Pancreas (tissue), 10 donors: ENCODE measurements around the gene PDGFRB. TPM values are rescaled to one million over a fixed set of nuclear protein-coding genes. Genes with fewer than 3 reads are reported as not detected.

Source experiments
- ATAC-seq, 4 donors: fragments of 200-7000 bp; cut with Tn5 transposase; one replicate each; pipeline versions ENCODE4 v1.8.0 to v1.9.1; 2020; ENCODE audit warnings: mild to moderate bottlenecking in 4 of 4, moderate library complexity in 4 of 4
- DNase-seq, 6 donors: peaks; one replicate each; pipeline ENCODE4 v3.0.0-alpha.2; 2020
- FAIRE-seq: peaks from 2 replicates; lab custom pipeline; 2012; peaks lifted over from hg19 to GRCh38; lab: Jason Lieb, UNC
- H3K27ac ChIP-seq, 4 donors: fragments of 200-600 bp; sonication (generic); 1 replicate in 3 of 4; 2 replicates in 1 of 4; pipeline versions ENCODE4 v1.5.0 to v1.8.0; 2020
- H3K27me3 ChIP-seq, 4 donors: fragments of 200-600 bp; one replicate each; pipeline ENCODE4 v1.8.0; 2021
- H3K36me3 ChIP-seq, 3 donors: fragments of 200-600 bp; sonication (generic) in 1 of 3; one replicate each; pipeline versions ENCODE4 v1.5.0 to v1.8.0; 2020 to 2021
- H3K4me1 ChIP-seq, 3 donors: fragments of 200-600 bp; one replicate each; pipeline ENCODE4 v1.8.0; 2021
- H3K4me3 ChIP-seq, 4 donors: fragments of 200-600 bp; sonication (generic) in 2 of 4; one replicate each; pipeline versions ENCODE4 v1.5.0 to v1.8.0; 2020 to 2021
- H3K9me3 ChIP-seq, 4 donors: fragments of 200-600 bp; one replicate each; pipeline ENCODE4 v1.8.0; 2021
- WGBS, 2 donors: extraction: QIAGEN DNeasy Blood & Tissue Kit; methylation state at CpG; one replicate each; pipeline ENCODE4 v1.1.7; 2013; 5-methylcytosine and 5-hydroxymethylcytosine counted together
- intact Hi-C, 3 donors: fragments of 100-400 bp; cut with DNase I; formaldehyde crosslinking; loops; one replicate each; pipeline versions ENCODE4 v1.11.1 to v1.14.2; 2022
- polyA plus RNA-seq, 2 donors: library from polyadenylated mRNA; stranded (reverse); fragments of 200-250 nt; gene quantifications; one replicate each; pipeline ENCODE4 v1.2.3, GENCODE V29; 2013
- total RNA-seq, 6 donors: library from RNA; stranded (reverse); fragmentation: NEBNext Ultra II Directional in 4 of 6; extraction: Animal tissue kit (Norgen Biotek cat#: 25700) in 4 of 6; gene quantifications; one replicate each; pipeline versions ENCODE4 v1.2.1 to v1.2.4, GENCODE V29; 2021 to 2023
- TF ChIP-seq, protein P1 (sequence below), 4 donors: fragments of 200-600 bp; sonication (generic) in 3 of 4; IDR thresholded peaks; one replicate each; pipeline versions ENCODE4 v1.5.0 to v1.8.0; 2021; ENCODE audit warnings: antibody characterized with exemption in 4 of 4
- donor health status: healthy with polysubstance abuse.
- donor health status: DM: no; HTN: no; CAD: no; lungs with moderate emphysema.
- donor health status: DM: no; HTN: no; CAD: no.
- donor health status: control.
- donor health status: control.
- donor health status: Bipolar disorder and iron deficiency.
- donor health status: DM: yes; HTN: yes; CAD: no.
- donor health status: DM: no; HTN: no; CAD: no.
- donor health status: DM: no; HTN: no; CAD: no.
- donor health status: DM: yes; HTN: yes; CAD: no.

Gene PDGFRB
- total and polyA plus RNA-seq, 8 donors: 7.2 to 48.6 (median 14.5) TPM

DNA sequence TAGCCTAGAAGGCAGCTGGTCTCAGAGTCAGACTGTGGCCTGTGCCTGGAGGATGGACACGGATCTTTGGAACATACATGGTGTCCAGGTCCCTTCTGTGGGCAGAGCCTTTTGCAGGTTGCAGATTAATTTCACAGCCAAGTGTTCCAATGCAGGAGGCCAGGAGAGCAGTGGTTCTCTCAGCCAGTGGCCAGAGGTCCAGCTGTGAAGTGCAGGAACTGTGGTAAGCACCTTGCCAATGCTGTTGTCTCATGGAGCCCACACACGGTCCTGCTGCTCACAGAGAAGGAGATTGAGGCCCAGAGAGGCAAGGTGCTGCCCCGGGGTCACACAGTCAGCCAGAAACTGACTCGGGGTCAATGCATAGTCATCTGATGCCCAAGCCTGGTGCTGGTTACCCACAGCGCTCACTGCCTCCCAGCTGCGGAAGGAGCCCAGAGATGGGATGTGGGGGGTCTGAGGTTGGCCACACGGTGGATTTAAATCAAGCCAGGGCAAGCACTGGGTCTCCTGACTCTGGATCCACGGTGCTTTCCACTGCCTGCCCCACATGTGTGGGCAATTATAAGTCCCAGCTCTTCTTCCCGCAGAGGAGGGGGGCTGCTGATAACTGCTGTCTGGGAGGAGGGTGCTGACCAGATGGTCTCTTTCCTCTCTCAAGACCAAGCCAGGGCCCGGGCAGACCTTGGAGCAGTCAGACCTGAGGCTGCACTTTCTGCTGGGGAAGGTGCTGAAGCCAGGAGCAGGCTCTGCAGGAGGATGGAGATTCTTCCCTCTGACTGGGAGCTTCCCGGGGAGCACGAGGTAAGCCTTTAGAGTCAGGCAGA is 2.8 kb downstream of the PDGFRB start:
- peak overlapping the region in 1 of 4 donors; percentile 29 for H3K4me3 ChIP-seq

DNA sequence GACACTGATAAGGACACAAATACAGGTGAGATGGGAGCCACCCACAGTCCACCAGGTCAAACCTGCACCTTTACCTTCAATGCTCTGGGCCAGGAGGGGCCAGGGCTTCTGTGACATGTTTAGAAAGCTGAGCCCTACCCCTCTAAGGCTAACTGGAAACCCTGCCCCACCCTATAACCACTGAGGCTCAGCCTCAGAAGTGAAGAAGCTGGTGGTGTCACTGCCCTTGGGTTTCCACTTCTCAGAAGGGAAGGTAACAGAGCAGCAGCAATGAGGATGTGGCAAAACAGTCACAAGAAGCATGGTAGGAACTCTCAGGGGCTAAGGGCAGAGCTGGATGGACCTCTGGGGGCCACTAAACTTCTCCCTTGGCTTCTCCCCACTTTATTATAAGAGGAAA is 6.0 kb downstream of the PDGFRB start:
- Histone ChIP-seq H3K27ac (no peak overlapping the region), H3K9me3 (no peaks in the 10 kb centered on the region), H3K4me3 (no peak overlapping the region), H3K27me3 (no peaks in the 10 kb centered on the region), H3K36me3 (no peaks in the 10 kb centered on the region), H3K4me1 (no peaks in the 10 kb centered on the region)
- TF ChIP-seq, protein P1, sequence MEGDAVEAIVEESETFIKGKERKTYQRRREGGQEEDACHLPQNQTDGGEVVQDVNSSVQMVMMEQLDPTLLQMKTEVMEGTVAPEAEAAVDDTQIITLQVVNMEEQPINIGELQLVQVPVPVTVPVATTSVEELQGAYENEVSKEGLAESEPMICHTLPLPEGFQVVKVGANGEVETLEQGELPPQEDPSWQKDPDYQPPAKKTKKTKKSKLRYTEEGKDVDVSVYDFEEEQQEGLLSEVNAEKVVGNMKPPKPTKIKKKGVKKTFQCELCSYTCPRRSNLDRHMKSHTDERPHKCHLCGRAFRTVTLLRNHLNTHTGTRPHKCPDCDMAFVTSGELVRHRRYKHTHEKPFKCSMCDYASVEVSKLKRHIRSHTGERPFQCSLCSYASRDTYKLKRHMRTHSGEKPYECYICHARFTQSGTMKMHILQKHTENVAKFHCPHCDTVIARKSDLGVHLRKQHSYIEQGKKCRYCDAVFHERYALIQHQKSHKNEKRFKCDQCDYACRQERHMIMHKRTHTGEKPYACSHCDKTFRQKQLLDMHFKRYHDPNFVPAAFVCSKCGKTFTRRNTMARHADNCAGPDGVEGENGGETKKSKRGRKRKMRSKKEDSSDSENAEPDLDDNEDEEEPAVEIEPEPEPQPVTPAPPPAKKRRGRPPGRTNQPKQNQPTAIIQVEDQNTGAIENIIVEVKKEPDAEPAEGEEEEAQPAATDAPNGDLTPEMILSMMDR (IDR thresholded peaks at IDR 0.05): no peak
- FAIRE-seq: no peak
- no peak for ATAC-seq
- intact Hi-C loops: no loop called here
- no peak for DNase-seq

More for the DNA sequence above, 2.8 kb downstream of the PDGFRB start:
- ATAC-seq (no peak), FAIRE-seq (no peak), DNase-seq (no peak)
- H3K27ac ChIP-seq: no peak overlapping the region
- H3K27me3 ChIP-seq: no peaks in the 10 kb centered on the region
- TF ChIP-seq, protein P1 (IDR thresholded peaks at IDR 0.05): no peak
- no peaks in the 10 kb centered on the region for H3K9me3 ChIP-seq
- no peaks in the 10 kb centered on the region for H3K4me1 ChIP-seq
- intact Hi-C loops: no loop called here
- H3K36me3 ChIP-seq: no peaks in the 10 kb centered on the region
- 62 to 70% methylated on average over 12 of the region's 12 CpGs for WGBS, 2 donors

DNA sequence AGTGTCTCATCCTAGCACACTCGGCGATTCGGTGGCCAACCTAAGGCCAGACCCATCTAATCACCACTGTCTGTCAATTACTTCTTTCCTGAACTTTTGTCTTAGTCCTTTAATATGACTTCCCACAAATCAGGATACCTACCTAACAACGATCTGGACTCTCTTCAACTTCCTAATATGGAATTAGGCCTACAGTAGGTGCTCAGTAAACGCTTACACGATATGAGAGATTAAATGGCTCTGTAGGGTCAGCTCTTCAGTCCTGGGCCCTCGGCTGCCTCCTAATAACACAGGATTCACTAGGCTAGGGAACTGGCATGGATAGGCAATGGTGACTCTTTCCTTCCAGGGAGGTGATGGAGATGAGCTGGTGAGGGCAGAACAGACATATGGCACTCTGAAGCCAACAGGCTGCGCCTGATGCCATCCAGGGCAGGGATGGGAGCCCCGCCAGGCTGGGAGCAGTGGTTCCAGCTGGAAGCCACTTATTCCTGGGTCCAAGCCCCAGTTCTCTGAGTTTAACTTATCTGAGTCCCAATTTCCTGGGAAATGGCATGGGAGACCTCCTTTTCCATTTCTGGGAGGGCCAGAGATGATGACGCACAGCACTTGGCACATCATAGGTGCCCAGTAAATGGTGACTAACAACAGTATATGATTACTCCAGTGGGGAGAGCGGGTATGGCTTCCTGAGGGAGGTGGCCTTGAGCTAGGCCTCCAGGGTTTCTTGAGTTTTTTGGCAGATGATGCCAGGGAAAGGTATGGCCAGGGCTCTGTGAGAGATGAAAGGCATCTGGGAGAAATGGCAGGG is 7.3 kb downstream of the PDGFRB start:
- 86 to 89% methylated on average over 11 of the region's 11 CpGs for WGBS, 2 donors
- intact Hi-C loops: no loop called here
- no peak for DNase-seq
- Histone ChIP-seq H3K4me3 (no peak overlapping the region), H3K27ac (no peak overlapping the region), H3K36me3 (no peaks in the 10 kb centered on the region), H3K4me1 (no peaks in the 10 kb centered on the region), H3K27me3 (no peaks in the 10 kb centered on the region), H3K9me3 (no peaks in the 10 kb centered on the region)
- no peak for FAIRE-seq
- no peak for ATAC-seq
- TF ChIP-seq, protein P1 (IDR thresholded peaks at IDR 0.05): no peak

DNA sequence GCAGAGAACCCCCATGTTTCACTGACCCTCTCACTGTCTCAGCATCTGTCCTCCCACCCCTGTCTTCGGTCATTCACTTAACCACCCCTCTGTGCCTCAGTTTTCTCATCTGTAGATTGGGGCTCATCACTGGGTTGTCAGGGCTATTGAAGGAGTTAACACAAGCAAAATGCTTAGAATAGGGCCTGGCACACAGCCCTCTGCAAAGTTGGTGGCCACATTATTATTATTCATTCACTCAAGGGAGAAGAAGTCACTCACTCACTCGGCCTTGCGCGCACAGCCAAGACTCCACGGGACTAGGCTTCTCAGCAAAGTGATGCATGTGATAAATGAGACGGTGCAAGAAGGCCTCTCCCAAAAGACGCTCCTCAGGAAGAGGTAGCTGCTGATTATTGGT is 8.0 kb downstream of the PDGFRB start:
- FAIRE-seq (no peak), ATAC-seq (no peak), DNase-seq (no peak)
- 89 to 91% methylated on average over 7 of the region's 7 CpGs for WGBS, 2 donors
- TF ChIP-seq, protein P1 (IDR thresholded peaks at IDR 0.05): no peak
- Histone ChIP-seq H3K36me3 (no peaks in the 10 kb centered on the region), H3K4me1 (no peaks in the 10 kb centered on the region), H3K4me3 (no peak overlapping the region), H3K27me3 (no peaks in the 10 kb centered on the region), H3K27ac (no peak overlapping the region), H3K9me3 (no peaks in the 10 kb centered on the region)
- intact Hi-C loops: no loop called here
